SKM-1 treated with dmso at 0.1 percent for 144 hours (cell line): ENCODE results near the gene RAP1GDS1.
A peak's percentile ranks its signal among the peaks of the same experiment; 100 is the strongest.
"Not testable (repeated sequence)": the region's sequence is repeated elsewhere in the genome, so short reads cannot be mapped to it uniquely, and the experiment has no call there.

Experiments
- DNase-seq: peaks from one replicate; lab custom pipeline; 2025; ENCODE audit not compliant: unreplicated experiment; lab: John Stamatoyannopoulos, UW

Gene RAP1GDS1

DNA sequence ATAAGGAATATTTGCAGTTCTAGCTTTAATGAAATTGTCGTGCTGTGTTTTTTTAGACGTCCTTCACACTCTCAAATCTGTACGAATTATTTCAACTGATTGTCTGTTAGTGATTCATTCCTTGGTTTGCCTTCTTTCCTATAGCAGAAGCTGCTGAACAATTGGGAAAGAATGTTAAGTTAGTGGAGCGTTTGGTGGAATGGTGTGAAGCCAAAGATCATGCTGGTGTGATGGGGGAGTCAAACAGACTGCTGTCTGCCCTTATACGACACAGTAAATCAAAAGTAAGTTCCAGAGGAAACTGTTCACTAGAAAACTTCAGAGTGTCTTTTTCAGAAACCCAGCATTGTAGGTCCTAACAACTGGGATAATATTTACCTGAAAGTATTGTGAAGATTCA, 159.9 kb downstream of the RAP1GDS1 start:
- DNase-seq = no peak

DNA sequence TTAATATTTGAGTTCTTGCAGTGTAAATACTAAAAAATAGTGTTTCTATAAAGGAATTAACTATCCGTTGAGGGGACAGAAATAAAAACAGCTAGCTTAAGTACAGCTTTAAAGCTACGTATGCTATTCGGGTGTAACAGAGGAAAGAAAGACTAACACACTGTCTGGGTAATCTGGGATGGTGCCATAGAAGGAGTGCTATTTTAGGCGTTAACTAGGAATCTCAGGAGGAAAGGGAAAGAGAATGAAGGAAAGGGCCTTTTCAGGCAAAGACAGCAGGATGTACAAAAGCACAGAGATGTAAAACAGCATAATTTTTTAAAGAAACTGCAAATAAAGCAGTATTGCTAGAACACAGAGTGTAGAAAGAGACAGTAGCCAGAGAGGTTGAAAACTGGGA, 161.8 kb downstream of the RAP1GDS1 start:
- no peak for DNase-seq

DNA sequence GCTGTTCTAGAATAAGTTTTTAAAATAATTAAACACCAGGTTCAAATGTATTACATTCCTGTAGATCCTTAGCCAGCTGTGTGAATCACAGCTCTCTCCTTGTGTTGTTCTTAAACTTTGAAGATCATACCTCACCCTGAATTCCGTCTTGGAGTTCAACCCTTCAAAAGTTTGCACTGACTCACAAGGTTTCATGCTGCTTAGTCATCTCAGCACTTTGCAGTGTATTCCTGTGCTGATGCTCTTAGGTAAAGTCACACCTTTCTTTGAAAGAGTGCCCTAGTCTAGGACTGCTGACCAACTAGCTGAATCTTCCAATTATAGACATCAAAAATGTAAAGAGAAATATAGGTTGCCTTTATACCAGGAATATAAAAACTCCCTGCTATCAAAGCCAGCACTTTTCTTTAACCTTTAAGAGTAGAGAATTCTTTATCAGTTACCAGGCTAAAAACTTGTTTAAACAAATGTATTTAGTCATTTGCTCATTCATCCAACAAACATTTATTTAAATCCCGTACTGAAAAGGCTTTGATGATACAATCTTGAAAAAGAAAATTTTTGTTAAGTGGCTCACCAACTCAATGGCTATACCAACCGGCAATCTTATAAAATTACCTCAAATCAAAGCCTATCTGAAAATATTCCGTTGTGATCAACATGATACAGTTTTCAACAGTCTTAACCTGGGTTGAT, 169.7 kb downstream of the RAP1GDS1 start:
- DNase-seq = no peak

DNA sequence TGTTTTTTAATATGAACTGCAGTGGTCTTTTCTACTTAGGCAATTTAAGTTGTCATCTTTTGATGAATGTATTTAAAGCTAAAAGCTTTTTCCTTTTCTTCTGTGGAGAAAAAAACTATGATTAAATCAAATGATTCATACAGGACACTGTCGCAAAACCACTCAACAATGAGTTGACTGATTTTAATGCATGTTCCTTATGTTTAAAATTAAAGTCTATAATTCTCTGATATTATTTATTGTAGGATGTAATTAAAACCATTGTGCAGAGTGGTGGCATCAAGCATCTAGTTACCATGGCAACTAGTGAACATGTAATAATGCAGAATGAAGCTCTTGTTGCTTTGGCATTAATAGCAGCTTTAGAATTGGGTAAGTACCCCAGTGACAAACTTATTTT, 172.5 kb downstream of the RAP1GDS1 start:
- DNase-seq = no peak

DNA sequence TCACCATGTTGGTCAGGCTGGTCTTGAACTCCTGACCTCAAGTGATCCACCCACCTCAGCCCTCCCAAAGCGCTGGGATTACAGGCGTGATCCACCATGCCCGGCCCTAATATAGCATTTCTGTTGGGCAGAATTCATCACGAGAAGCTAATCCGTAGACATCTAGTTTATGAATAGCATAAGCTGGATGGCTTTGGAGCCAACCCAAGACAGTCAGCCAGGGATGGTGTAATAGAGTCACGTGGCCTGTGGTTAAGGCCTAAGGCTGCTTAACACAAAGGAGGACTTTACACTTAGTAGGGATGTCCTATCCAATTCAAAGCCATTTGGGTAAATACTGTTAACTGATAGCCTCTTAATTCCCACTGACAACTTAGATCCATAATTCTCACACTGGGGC, 173.6 kb downstream of the RAP1GDS1 start:
- no peak for DNase-seq

DNA sequence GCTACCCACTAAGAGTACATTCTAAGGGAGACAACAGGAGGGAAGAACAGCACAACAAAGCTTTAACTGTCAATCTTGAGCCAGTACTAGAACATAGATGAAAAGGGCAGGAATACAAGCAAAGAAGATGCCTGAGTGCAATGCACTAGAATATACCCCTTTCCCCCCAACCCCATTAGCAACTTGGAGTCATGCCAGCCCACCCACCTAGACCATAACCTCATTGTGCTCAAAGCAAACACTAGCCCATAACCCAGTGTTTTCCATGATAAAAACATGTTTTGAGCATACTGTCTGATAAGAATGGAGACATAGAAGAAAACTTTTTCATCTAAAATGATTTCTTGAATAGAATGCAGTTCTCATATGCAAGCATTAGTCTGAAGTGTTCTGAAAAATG, 183.2 kb downstream of the RAP1GDS1 start:
- DNase-seq = no peak

DNA sequence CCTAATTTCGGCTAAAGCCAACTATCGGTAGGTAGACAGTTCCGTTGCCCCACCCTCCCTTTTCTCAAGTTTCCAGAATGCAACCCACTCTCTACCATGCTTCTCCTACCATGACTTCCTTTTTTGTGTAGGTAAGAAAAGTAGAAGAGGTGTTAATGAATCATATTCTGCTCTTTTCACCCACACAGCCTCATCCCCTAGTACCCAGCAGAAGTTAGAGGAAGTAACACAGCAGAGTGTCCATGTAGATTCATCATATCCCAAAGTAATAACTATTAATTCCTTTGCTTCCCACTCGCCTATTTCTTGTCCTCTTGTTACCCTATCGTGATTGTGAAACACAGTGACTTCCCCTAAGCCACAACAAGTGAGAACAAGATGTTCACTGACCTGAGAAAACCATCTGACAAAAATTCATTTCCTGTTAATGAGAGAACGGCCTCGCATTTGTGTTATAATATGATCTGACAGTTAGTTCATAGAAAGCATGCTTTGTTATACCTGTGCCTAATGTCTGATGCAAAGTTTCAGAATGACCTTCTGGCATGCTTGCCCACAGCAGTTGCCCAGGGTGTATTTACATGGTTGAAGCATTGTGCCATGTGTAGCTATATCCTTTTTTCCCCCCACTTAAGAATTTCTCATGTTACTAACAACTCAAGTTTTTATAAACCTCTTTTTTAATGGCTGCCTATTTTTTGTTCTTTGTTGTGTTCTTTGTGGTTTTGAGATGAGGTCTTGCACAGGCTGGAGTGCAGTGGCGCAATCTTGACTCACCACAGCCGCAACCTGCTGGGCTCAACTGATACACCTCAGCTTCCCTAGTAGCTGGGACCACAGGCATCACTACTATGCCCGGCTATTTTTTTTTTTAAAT, 185.6 kb downstream of the RAP1GDS1 start:
- DNase-seq = peak; percentile 88

DNA sequence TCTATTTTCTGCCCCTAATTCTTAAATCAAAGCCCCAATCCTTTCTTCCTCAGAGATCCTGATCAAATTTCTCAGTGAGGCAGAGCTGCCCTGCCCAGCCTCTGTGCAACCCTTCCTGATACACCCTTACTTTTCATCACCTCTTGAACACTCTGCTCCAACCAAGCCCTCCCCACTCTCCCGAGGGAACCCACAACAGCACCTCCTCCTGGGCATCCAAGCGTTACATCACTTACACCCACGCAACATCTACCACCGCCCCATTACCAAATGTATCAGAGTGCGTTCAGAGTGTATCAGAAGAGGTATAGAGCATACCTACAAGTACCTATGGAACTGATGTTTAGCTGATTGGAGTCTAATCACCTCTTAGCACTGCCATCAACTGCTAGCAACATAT, 186.5 kb downstream of the RAP1GDS1 start:
- DNase-seq = peak; percentile 21

DNA sequence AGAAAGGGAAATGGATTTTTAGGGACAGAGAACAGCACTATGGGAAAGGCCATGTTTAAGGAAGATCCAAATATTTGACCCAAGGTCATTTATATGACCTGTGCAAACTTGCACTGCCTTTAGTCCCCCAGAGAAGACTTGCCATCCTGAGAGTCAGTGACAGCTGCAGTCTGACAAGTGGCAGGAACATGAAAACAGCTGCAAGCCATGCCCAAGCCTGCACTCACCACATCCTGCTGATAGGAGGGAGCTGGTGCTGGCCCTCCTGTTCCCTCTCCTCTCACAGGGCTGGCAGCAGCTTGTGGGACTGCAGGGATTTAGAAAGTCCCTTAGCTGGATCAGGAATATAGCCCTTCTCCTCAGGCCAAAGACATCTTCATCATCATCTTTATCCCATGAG, 187.7 kb downstream of the RAP1GDS1 start:
- DNase-seq = no peak

DNA sequence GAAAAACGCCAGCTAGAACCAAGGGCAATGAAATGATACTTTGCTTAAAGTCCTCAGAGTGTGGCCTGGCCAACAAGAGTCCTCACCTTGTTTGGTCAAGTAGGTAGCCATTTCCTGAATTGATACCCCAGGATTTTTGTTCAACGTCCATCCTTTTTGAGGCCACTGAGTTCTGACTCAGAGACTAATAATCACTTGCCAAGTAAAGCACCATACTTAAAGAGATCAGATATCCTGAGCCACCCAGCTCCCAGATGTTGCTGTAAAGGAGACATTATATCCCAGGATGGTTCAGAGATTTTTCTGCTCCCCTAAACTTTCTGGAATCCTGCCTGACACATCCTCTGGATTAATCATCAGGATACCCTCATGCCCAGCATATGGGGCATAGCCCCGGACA, 190.9 kb downstream of the RAP1GDS1 start:
- no peak for DNase-seq

DNA sequence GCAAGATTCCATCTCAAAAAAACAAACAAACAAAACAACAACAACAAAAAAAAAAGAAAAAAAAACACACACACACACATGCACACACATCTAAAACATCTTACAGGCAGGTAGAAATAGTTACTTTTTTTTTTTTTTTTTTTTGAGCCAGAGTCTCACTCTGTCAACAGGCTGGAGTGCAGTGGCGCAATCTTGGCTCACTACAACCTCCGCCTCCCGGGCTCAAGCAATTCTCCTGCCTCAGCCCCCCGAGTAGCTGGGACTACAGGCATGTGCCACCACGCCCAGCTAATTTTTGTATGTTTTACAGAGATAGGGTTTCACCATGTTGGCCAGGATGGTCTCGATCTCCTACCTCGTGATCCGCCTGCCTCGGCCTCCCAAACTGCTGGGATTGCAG, 196.2 kb downstream of the RAP1GDS1 start:
- DNase-seq = not testable (repeated sequence)

DNA sequence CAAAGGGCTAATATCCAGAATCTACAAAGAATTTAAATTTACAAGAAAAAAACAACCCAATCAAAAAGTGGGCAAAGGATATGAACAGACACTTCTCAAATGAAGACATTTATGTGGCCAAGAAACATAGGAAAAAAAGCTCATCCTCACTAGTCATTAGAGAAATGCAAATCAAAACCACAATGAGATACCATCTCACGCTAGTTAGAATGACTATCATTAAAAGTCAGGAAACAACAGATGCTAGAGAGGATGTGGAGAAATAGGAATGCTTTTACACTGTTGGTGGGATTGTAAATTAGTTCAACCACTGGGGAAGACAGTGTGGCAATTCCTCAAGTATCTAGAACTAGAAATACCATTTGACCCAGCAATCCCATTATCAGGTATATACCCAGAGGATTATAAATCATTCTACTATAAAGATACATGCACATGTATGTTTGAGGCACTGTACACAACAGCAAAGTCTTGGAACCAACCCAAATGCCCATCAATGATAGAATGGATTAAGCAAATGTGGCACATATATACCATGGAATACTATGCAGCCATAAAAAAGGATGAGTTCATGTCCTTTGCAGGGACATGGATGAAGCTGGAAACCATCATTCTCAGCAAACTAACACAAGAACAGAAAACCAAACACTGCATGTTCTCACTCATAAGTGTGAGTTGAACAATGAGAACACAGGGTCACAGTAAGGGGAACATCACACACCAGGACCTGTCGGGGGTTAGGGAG, 200.1 kb downstream of the RAP1GDS1 start:
- DNase-seq = not testable (repeated sequence)

DNA sequence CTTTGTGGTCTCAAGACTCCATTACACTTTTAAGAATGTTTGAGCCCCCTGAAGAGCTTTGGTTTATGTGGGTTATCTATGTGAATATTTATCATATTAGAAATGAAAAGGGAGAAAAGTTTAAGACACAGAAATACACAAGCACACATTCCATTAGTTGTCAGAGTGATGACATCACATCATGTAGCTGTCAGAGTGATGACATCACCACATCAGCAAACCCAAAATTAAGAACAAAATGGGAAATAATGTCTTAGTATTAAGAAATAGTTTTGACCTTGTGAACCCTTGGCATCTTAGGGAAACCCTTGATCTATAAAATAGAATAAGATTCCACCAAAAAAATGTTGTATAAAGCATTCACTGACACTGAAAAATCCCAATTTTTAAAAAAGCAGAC, 201.3 kb downstream of the RAP1GDS1 start:
- no peak for DNase-seq

DNA sequence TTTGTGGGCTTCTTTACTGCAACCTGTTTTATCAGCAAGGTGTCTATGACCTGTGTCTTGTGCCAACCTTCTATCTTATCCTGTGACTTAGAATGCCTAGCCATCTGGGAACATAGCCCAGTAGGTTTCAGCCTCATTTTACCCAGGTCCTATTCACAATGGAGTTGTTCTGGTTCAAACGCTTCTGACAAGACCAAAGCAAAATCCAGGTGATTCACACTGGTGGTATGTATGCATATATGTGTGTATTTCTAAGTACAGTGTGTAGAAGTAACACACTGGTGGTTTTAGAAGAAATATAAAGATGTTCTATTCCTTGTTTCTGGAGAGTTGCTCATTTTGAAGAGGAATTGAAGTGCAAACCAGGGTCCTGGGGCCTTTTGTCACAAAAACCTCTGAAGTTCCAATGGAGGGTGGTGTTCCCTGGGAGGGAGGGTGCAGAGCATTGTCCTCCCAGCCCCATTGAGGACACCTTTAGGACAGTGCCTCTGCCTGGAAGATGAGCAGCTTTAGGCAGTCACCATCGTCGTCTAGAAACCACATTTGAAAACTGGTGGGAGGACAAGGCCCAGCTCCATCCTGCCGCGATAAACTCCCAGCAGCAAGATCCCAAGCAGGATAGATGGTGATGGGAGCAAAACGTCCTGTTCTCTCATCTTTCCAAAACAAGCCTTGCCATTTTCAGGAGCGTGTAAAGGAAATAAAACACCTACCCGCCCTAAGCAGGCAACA, 205.8 kb downstream of the RAP1GDS1 start:
- DNase-seq = no peak

DNA sequence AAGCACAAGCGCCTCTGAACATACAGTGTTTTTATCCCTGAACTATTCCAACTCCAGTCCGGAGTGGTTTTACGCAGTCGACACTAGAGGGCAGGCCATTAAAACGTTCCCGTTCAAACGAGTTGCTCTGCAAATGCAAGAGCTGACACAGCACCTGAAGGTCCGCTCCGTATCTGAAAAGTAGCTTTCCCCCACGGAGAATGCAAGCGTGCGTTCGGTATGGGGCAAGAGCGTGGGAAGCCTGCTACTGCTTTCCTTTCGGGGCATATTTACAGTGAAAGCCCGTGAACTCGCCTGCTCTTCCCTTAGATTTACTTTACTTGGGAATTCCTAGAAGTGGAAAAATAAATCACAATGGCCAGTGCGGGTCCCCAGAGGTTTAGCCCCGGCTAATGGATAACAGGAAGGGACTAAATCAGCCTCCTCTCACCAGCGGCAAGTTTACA, 206.5 kb downstream of the RAP1GDS1 start:
- peak; percentile 74 for DNase-seq

DNA sequence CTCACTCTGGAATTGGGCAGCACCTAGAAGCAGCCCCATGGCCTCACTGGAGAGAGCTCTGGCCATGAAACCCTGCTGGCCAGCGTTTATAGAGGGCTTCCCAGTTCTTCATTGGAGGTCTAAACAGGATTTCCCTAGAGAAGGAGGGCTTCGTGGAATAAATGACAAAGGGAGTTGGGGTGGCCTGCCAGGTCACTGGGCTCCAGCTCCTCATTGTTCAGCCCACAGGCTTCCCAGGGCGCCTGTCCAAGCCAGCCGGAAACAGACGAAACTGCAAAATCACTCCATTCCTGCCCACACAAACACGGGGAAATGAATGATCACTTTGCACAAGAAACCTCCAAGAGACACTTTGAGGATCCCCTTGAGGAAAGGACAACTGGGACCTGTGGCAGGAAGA, 207.5 kb downstream of the RAP1GDS1 start:
- no peak for DNase-seq

DNA sequence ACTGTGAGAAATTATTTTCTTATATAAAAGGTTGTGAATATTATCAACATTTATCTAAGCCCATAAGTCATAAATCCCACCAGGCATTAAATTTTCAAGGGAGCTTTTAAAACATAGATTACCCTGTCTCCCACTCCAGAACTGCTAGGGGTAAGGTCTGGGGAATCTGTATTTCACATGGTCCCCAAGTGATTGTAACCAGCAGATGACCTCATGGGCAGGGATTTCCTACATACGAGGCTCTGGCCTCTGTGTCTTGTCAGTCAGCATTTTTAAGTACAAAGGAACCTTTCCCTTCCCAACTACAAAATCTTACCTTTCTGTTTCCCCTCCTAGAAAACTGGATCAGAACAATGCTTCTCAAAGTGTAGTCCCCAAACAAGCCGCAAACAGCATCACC, 208.6 kb downstream of the RAP1GDS1 start:
- DNase-seq = no peak

DNA sequence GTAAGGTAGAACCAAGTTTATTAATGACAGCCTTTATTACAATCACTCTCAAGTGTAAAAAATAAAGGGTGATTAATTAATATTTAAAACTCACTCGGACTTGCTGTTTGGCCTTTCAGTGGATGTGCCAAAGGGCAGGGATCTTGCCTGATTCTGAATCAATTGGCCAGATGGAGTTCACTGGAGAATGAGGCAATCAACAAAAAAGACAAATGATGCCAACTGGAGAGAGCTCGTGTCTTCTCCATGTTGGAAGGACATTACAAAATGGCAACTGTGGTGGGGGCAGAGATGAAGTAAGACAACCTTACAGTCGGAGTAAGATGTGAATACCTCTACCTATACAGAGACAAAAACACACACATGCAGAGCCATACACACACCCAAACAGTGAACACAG, 209.2 kb downstream of the RAP1GDS1 start:
- DNase-seq = no peak

DNA sequence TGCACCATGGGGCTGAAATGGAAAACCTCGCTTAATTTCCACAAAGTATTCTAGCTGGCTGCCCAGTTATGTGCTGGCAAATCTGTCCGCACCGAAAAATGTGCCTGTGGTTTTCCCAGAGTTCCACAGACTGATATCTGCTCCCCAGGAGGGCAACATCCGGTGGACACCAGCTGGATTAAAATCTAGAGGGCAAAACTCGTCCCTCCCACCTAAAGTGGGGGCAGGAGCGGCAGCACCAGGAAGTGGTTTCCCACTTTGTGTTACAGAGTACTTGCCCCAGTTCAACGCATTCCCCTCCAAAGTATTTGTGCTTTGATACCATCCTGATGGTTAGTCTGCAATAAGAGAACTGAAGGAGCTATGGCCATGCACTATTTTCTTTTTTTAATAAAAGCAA, 209.6 kb downstream of the RAP1GDS1 start:
- no peak for DNase-seq

DNA sequence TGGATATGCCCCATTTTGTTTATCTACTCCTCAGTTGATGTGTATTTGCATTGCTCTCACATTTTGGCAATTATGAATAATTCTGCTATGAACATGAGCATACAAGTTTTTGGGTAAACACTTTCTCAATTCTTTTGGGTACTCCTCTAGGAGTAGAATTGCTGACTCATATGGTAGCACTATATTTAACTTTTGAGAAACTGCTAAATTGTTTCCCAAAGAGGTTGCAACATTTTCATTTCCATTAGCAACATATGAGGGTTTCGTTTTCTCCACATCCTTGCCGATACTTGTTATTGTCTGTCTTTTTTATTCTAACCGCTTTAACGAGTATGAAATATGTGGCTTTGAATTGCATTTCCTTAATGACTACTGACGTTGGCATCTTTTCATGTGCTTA, 211.9 kb downstream of the RAP1GDS1 start:
- DNase-seq = no peak

DNA sequence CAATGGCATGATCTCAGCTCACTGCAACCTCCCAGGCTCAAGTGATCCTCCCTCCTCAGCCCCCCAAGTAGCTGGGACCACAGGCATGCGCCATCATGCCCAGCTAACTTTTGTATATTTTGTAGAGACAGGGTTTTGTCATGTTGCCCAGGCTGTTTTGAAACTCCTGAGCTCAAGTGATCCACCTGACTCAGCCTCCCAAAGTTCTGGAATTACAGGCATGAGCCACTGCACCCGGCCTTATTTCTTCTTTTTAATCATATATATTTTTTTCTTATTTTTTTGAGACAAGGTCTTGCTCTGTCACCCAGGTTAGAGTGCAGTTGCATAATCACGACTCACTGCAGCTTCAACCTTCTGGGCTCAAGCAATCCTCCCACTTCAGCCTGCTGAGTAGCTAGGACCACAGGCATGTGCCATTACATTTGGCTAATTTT, 213.2 kb downstream of the RAP1GDS1 start:
- DNase-seq = no peak
